Urinary bladder (tissue), 4 donors: Measurements from ENCODE around the gene TTC7B. TPM values are rescaled to one million over a fixed set of nuclear protein-coding genes. Genes with fewer than 3 reads are reported as not detected.

Experiments used
- DNase-seq: peaks from one replicate; pipeline ENCODE4 v3.0.0-alpha.2; 2015; ENCODE audit errors: extremely low spot score
- H3K27ac ChIP-seq: one replicate; pipeline ENCODE4 v1.5.1; 2013; ENCODE audit warnings: low read depth, mild to moderate bottlenecking, moderate library complexity
- H3K36me3 ChIP-seq: one replicate; pipeline ENCODE4 v1.6.1; 2013; ENCODE audit warnings: mild to moderate bottlenecking, moderate library complexity; ENCODE audit not compliant: insufficient read depth
- H3K4me1 ChIP-seq: one replicate; pipeline ENCODE4 v1.6.1; 2013; ENCODE audit warnings: mild to moderate bottlenecking, moderate library complexity; ENCODE audit not compliant: insufficient read depth
- H3K4me3 ChIP-seq: one replicate; pipeline ENCODE4 v1.5.1; 2013; ENCODE audit warnings: low read depth, low read length
- WGBS: extraction: QIAGEN DNeasy Blood & Tissue Kit; methylation state at CpG from one replicate; pipeline ENCODE4 v1.1.7; 2013; 5-methylcytosine and 5-hydroxymethylcytosine counted together
- polyA plus RNA-seq: library from polyadenylated mRNA; stranded (reverse); fragments of 200-250 nt; gene quantifications from one replicate; pipeline ENCODE4 v1.2.3, GENCODE V29; 2013
- total RNA-seq: library from RNA; depleted of rRNA; stranded (reverse); fragments of >200 nt; gene quantifications from one replicate; pipeline ENCODE4 v1.2.3, GENCODE V29; 2014
- donor health status: healthy with polysubstance abuse.
- donor health status: healthy.

TTC7B gene
- total and polyA plus RNA-seq, 2 donors = 20.0 to 48.9 TPM

GRCh38 chr14:90613453-90613852 is 202.8 kb downstream of the TTC7B start:
- 94% methylated on average over 3 of the region's 3 CpGs for WGBS
- Histone ChIP-seq H3K4me3 (no peak overlapping the region), H3K36me3 (no peaks in the 10 kb centered on the region), H3K27ac (no peak overlapping the region), H3K4me1 (no peaks in the 10 kb centered on the region)
- no peak for DNase-seq

DNA sequence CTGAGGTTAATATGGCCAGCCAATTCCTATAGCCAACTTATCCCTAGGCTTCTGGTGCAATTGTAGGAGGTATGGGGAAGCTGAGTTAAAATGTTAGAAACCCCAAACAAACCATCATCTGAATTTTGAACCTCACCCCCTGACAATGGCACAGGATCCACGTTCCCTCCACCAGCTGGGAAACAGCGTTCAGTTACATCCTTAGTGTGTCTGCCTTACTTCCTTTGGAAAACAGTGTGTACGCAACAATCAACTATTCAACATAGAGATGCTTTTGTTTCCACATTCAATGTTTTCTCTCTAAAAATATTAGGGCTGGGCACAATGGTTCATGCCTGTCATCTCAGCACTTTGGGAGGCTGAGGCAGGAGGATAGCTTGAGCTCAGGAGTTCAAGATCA is 203.4 kb downstream of the TTC7B start:
- Histone ChIP-seq H3K27ac (no peak overlapping the region), H3K4me1 (no peaks in the 10 kb centered on the region), H3K4me3 (no peak overlapping the region), H3K36me3 (no peaks in the 10 kb centered on the region)
- no peak for DNase-seq
- 89% methylated on average over 3 of the region's 3 CpGs for WGBS

GRCh38 chr14:90611936-90612335 is 204.3 kb downstream of the TTC7B start:
- Histone ChIP-seq H3K4me3 (no peak overlapping the region), H3K4me1 (no peaks in the 10 kb centered on the region), H3K27ac (no peak overlapping the region), H3K36me3 (no peaks in the 10 kb centered on the region)
- 54% methylated on average over 3 of the region's 3 CpGs for WGBS
- DNase-seq = no peak

DNA sequence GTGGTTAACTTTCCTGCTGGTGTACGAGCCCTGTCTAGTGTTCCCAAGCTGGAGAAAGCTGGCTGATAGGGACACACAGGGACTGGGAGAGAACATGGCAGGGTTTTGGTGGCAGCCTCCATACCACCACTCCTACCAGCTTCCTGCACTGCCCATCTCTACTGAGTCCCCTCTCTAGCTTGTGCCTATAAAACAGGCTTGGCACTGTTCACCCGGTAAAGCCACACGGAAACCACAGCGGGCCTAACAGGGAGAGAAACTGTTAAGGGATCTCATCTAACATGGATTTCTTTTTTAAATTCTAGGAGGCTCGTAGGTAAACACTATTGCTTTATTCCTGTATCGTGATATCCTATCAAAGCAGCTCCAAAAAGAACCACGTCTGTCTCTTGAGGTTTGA is 204.7 kb downstream of the TTC7B start:
- WGBS = 63% methylated on average over 7 of the region's 7 CpGs
- no peak overlapping the region for H3K27ac ChIP-seq
- DNase-seq = no peak
- H3K4me3 ChIP-seq = no peak overlapping the region
- H3K4me1 ChIP-seq = no peaks in the 10 kb centered on the region
- no peaks in the 10 kb centered on the region for H3K36me3 ChIP-seq

- H3K4me3 ChIP-seq = no peak overlapping the region
- no peak overlapping the region for H3K27ac ChIP-seq
- WGBS = 93% methylated on average over 10 of the region's 10 CpGs
- DNase-seq = no peak
- H3K36me3 ChIP-seq = no peaks in the 10 kb centered on the region
- no peaks in the 10 kb centered on the region for H3K4me1 ChIP-seq
Measured at GRCh38 chr14:90610346-90611040, 205.7 kb downstream of the TTC7B start.

- no peak for DNase-seq
- 34% methylated on average over 2 of the region's 2 CpGs for WGBS
- Histone ChIP-seq H3K4me3 (no peak overlapping the region), H3K27ac (no peak overlapping the region), H3K4me1 (no peaks in the 10 kb centered on the region), H3K36me3 (no peaks in the 10 kb centered on the region)
Measured at GRCh38 chr14:90609376-90609775, 206.9 kb downstream of the TTC7B start.

GRCh38 chr14:90608929-90609341 is 207.3 kb downstream of the TTC7B start:
- H3K4me1 ChIP-seq = no peaks in the 10 kb centered on the region
- no peak overlapping the region for H3K4me3 ChIP-seq
- no peak for DNase-seq
- WGBS = 65% methylated on average over 7 of the region's 7 CpGs
- H3K36me3 ChIP-seq = no peaks in the 10 kb centered on the region
- no peak overlapping the region for H3K27ac ChIP-seq

DNA sequence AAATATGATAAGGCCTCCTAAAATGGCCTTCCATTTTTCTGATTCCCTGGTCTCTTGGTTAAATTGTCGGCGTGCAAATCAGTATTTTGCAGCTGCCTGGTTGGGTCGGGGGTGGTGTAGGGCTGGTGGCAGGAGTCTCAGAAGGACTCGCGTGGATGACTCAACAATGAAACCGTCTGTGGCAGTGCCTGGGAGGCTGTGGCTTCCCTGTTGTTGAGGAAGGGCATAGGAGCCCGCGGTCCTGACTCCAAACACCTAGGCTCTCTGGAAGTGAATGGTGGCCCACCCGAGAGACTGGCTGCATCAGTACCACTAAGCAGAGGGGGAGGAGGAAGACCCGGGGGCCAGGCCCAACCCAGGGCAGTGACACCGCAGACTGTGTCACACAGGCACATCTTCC is 207.9 kb downstream of the TTC7B start:
- H3K4me3 ChIP-seq = no peak overlapping the region
- H3K27ac ChIP-seq = no peak overlapping the region
- WGBS = 85% methylated on average over 11 of the region's 11 CpGs
- DNase-seq = no peak
- H3K4me1 ChIP-seq = no peaks in the 10 kb centered on the region
- no peaks in the 10 kb centered on the region for H3K36me3 ChIP-seq

DNA sequence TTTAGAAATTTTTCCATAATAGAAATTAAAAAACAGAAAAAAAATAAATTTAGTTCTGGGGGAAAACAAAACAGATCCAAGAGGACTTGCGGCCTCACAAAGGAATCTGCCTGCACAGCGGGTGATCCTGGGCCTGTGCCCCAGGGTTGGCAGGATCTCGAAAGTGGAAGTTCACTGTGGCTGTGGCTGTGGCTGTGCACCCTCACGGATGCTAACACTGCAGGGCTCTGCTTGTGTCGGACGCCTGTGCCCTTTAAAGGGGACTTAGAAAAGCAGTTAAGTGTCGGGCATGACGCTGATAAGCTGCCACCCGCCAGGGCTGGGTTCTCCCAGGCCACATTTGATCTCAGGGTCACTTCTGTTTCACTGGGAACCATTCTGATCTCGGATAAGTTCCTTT is 209.1 kb downstream of the TTC7B start:
- no peaks in the 10 kb centered on the region for H3K4me1 ChIP-seq
- H3K27ac ChIP-seq = no peak overlapping the region
- DNase-seq = no peak
- 93% methylated on average over 10 of the region's 10 CpGs for WGBS
- no peak overlapping the region for H3K4me3 ChIP-seq
- H3K36me3 ChIP-seq = no peaks in the 10 kb centered on the region

DNA sequence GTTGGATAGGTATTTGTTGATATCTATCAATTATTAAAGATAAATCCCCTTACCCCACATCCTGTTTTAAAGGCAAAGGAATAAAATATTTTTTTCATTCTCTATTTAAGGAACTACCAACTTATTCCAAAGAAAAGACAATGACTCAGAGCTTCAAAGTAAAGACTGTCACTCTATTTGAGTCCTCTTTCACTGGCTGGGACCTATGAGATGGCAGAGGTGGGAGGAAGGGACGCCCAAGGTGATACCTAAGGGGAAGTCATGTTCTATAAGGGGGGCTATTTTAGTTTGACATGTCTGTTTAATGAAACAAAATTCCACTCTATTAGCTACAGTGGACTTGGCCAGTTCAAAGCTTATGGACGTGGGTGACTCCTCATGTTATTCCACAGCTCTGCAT is 209.8 kb downstream of the TTC7B start:
- DNase-seq = no peak
- Histone ChIP-seq H3K36me3 (no peaks in the 10 kb centered on the region), H3K27ac (no peak overlapping the region), H3K4me1 (no peaks in the 10 kb centered on the region), H3K4me3 (no peak overlapping the region)
- 96% methylated on average over 2 of the region's 2 CpGs for WGBS

DNA sequence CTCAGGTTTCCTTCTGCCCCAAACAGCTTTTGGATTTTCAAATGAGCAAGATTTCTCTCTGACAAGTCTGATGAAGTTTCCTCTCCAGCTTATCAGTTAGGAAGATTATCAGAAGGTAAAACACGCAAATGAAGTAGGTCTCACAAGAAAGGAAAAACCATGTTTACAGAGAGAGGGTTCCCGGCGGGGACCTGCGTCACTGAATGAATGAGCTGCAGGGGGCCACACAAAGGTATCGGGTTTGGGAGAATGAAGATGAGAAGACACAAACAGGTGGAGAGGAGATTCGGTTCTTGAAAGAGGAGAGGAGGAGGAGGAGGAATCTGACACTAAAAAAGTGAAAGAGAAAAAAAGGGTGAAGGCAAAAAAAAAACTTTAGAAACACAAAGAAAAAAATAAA is 210.8 kb downstream of the TTC7B start:
- no peak overlapping the region for H3K4me3 ChIP-seq
- no peak for DNase-seq
- no peak overlapping the region for H3K27ac ChIP-seq
- H3K4me1 ChIP-seq = no peaks in the 10 kb centered on the region
- no peaks in the 10 kb centered on the region for H3K36me3 ChIP-seq
- WGBS = 72% methylated on average over 6 of the region's 6 CpGs

GRCh38 chr14:90604356-90604755 is 211.9 kb downstream of the TTC7B start:
- H3K36me3 ChIP-seq = no peaks in the 10 kb centered on the region
- no peaks in the 10 kb centered on the region for H3K4me1 ChIP-seq
- H3K27ac ChIP-seq = no peak overlapping the region
- H3K4me3 ChIP-seq = no peak overlapping the region
- 48% methylated on average over 6 of the region's 6 CpGs for WGBS
- DNase-seq = no peak

DNA sequence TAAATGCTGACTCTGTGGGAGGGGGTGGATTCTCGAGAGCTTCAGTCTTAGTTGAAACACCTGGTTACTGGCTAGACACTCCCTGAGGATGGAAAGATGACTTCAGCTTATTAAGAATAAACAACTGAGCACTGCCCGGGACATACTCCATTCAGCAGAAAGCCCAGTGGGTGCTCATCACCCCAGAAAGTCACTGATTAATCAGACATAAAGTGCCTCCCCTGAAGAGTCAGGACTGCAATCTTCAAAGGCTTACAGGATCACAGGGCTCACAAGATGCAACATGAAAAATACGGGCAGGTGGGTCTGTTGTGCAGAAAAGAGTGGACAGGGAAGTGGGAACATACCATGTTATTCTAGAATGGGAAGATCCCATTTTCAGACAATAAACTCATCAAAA is 212.4 kb downstream of the TTC7B start:
- 67% methylated on average over 3 of the region's 3 CpGs for WGBS
- H3K4me1 ChIP-seq = no peaks in the 10 kb centered on the region
- H3K36me3 ChIP-seq = no peaks in the 10 kb centered on the region
- no peak for DNase-seq
- no peak overlapping the region for H3K27ac ChIP-seq
- no peak overlapping the region for H3K4me3 ChIP-seq

DNA sequence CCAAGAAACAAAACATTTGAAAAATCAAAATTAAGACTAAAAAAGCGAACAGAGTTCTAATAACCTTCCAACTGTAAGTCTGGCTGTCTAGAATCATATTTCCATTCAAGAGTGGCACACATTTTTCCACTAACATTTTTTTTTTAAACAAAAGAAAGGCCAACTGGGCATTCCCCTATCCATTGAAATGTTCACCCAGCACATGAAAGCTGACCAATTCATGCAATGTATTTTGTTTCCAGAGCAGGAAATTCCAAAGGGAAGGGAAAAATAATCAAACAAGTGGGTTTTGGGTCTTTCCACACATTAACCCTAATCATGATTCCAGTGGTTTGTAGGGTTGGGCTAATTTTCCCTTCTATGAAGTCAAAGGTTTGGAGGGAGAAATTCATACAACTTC is 212.9 kb downstream of the TTC7B start:
- Histone ChIP-seq H3K36me3 (no peaks in the 10 kb centered on the region), H3K4me1 (no peaks in the 10 kb centered on the region), H3K27ac (no peak overlapping the region), H3K4me3 (no peak overlapping the region)
- WGBS = 90% methylated on average over 1 of the region's 1 CpG
- DNase-seq = no peak
